Adipose tissue (tissue), 3 donors: ENCODE results near the gene SUPT6H. TPM values are rescaled to one million over a fixed set of nuclear protein-coding genes. Genes with fewer than 3 reads are reported as not detected.

Source experiments
- polyA plus RNA-seq, 3 donors: library from polyadenylated mRNA; stranded (reverse); fragments of 200-250 nt; gene quantifications; one replicate each; pipeline ENCODE4 v1.2.3, GENCODE V29; 2013
- donor health status: healthy with polysubstance abuse.
- donor health status: Bipolar disorder and iron deficiency.
- donor health status: healthy.

Gene SUPT6H
- polyA plus RNA-seq, 3 donors, result 16.3 to 33.9 (median 33.6) TPM

Other genes starting within 250 kb of the SUPT6H start
- under 1 TPM in 2 of 3 donors, not detected in 1; 0.03 to 0.09 TPM for gene SLC13A2, start 188.6 kb upstream of the SUPT6H start, polyA plus RNA-seq
- gene FOXN1, start 155.9 kb upstream of the SUPT6H start, polyA plus RNA-seq, result under 1 TPM in 2 of 3 donors, not detected in 1; 0.01 to 0.03 TPM
- 10 to 100 TPM; 12.5 to 16.6 (median 15.0) TPM for gene UNC119, start 109.6 kb upstream of the SUPT6H start, polyA plus RNA-seq
- 10 to 100 TPM; 18.9 to 60.3 (median 24.8) TPM for gene PIGS, start 90.7 kb upstream of the SUPT6H start, polyA plus RNA-seq
- 10 to 100 TPM in 2 of 3 donors, 1 to 10 TPM in 1; 5.4 to 59.0 (median 23.8) TPM for gene ALDOC, start 85.3 kb upstream of the SUPT6H start, polyA plus RNA-seq
- gene SPAG5, start 63.2 kb upstream of the SUPT6H start, polyA plus RNA-seq, result 1 to 10 TPM; 1.5 to 3.3 (median 2.9) TPM
- gene RSKR, start 48.0 kb upstream of the SUPT6H start, polyA plus RNA-seq, result 1 to 10 TPM; 1.8 to 3.3 (median 2.9) TPM
- 10 to 100 TPM; 19.6 to 42.6 (median 33.7) TPM for gene BLTP2, start 17.0 kb upstream of the SUPT6H start, polyA plus RNA-seq
- 10 to 100 TPM; 31.0 to 45.5 (median 40.4) TPM for gene SDF2, start 299 bp upstream of the SUPT6H start, polyA plus RNA-seq
- gene PROCA1, start 49.7 kb downstream of the SUPT6H start, polyA plus RNA-seq, result 1 to 10 TPM in 2 of 3 donors, under 1 TPM in 1; 0.35 to 2.9 (median 1.2) TPM
- 100 to 1,000 TPM in 1 of 3 donors, 10 to 100 TPM in 1, 1 to 10 TPM in 1; 7.9 to 125 (median 38.3) TPM for gene RAB34, start 55.7 kb downstream of the SUPT6H start, polyA plus RNA-seq
- gene RPL23A, start 57.8 kb downstream of the SUPT6H start, polyA plus RNA-seq, result 1,000 to 10,000 TPM in 2 of 3 donors, 100 to 1,000 TPM in 1; 866 to 1,848 (median 1,584) TPM
- 10 to 100 TPM in 1 of 3 donors, 1 to 10 TPM in 2; 2.4 to 11.7 (median 5.4) TPM for gene TLCD1, start 64.0 kb downstream of the SUPT6H start, polyA plus RNA-seq
- 1 to 10 TPM; 1.8 to 2.7 (median 1.9) TPM for gene NEK8, start 66.6 kb downstream of the SUPT6H start, polyA plus RNA-seq
- gene TRAF4, start 81.8 kb downstream of the SUPT6H start, polyA plus RNA-seq, result 10 to 100 TPM; 10.9 to 22.7 (median 19.5) TPM
- gene FAM222B, start 180.6 kb downstream of the SUPT6H start, polyA plus RNA-seq, result 1 to 10 TPM; 4.9 to 9.2 (median 5.6) TPM
- gene ERAL1, start 192.8 kb downstream of the SUPT6H start, polyA plus RNA-seq, result 10 to 100 TPM; 22.8 to 40.5 (median 34.1) TPM
- gene FLOT2, start 235.5 kb downstream of the SUPT6H start, polyA plus RNA-seq, result 100 to 1,000 TPM in 1 of 3 donors, 10 to 100 TPM in 2; 34.9 to 115 (median 76.6) TPM
- 1 to 10 TPM; 3.9 to 6.5 (median 5.3) TPM for gene DHRS13, start 240.9 kb downstream of the SUPT6H start, polyA plus RNA-seq